Endothelial cell of umbilical vein (primary cell): ENCODE data around the gene CYP11A1. TPM values are rescaled to one million over a fixed set of nuclear protein-coding genes. Genes with fewer than 3 reads are reported as not detected.

ENCODE experiments used
- BruUV-seq: library from RNA; stranded (reverse); fragments of 400-500 nt; replicated peaks from 2 replicates; lab custom pipeline; 2021; lab: Mats Ljungman, UMichigan
- CTCF ChIA-PET: fragments of 300-600, 350-600 bp; sonication (Branson Sonifier 250); formaldehyde crosslinking; loops from one replicate; lab custom pipeline; 2021; ENCODE audit warnings: antibody characterized with exemption, inconsistent platforms; lab: Charles Lee
- POLR2A ChIA-PET: fragments of 300-600, 350-600 bp; sonication (Branson Sonifier 250); formaldehyde crosslinking; loops from one replicate; lab custom pipeline; 2021; ENCODE audit warnings: antibody characterized with exemption, inconsistent platforms; lab: Charles Lee
- DNase-seq: peaks from one replicate; pipeline ENCODE4 v3.0.0-alpha.2; 2011; ENCODE audit warnings: low read depth, low spot score
- FAIRE-seq: peaks from 2 replicates; lab custom pipeline; 2011; peaks lifted over from hg19 to GRCh38; lab: Jason Lieb, UNC
- H2AFZ ChIP-seq: 2 replicates; pipeline ENCODE4 v1.6.0; 2012; ENCODE audit warnings: low read depth, low read length, control low read depth, inconsistent platforms
- H3K27ac ChIP-seq: 2 replicates; pipeline ENCODE4 v1.5.1; 2011; ENCODE audit warnings: low read depth, mild to moderate bottlenecking, control low read depth, low read length, moderate library complexity; ENCODE audit not compliant: insufficient read depth
- H3K27me3 ChIP-seq, 2 experiments: 2 replicates each; pipeline versions ENCODE4 v1.6.0 to v1.6.1; 2011; ENCODE audit warnings: low read length in 2 of 2, mixed read lengths in 1 of 2; ENCODE audit not compliant: control insufficient read depth in 2 of 2, insufficient read depth in 2 of 2
- H3K36me3 ChIP-seq, 2 experiments: 2 replicates in 1 of 2; 3 replicates in 1 of 2; pipeline ENCODE4 v1.5.1; 2011; ENCODE audit warnings: low read length in 2 of 2, mild to moderate bottlenecking in 1 of 2, moderate library complexity in 1 of 2; ENCODE audit not compliant: control insufficient read depth in 2 of 2, insufficient read depth in 2 of 2; ENCODE audit errors: extremely low read depth in 1 of 2
- H3K4me1 ChIP-seq: 3 replicates; pipeline ENCODE4 v1.5.1; 2011; ENCODE audit warnings: mild to moderate bottlenecking, low read length; ENCODE audit not compliant: control insufficient read depth, insufficient read depth; ENCODE audit errors: extremely low read depth
- H3K4me2 ChIP-seq: 2 replicates; pipeline ENCODE4 v1.6.1; 2011; ENCODE audit warnings: low read length, control low read depth, mixed read lengths; ENCODE audit not compliant: insufficient read depth
- H3K4me3 ChIP-seq, 3 experiments: fragments of 200-600 bp in 1 of 3; sonication (generic), shearing (Covaris generic) in 1 of 3; replicated peaks in 1 of 3; 2 replicates each; pipeline ENCODE4 v1.5.1; 2011 to 2016; ENCODE audit warnings: control low read depth in 3 of 3, low read length in 3 of 3, mild to moderate bottlenecking in 2 of 3, inconsistent platforms in 1 of 3, low read depth in 1 of 3, moderate library complexity in 1 of 3; ENCODE audit not compliant: insufficient read depth in 1 of 3
- H3K79me2 ChIP-seq: 2 replicates; pipeline ENCODE4 v1.6.0; 2012; ENCODE audit warnings: low read length, inconsistent platforms; ENCODE audit not compliant: control insufficient read depth, insufficient read depth
- H3K9ac ChIP-seq: replicated peaks from 2 replicates; pipeline ENCODE3; 2011; ENCODE audit warnings: low read length, control low read depth; ENCODE audit not compliant: insufficient read depth; ENCODE audit errors: extremely low read depth
- H3K9me1 ChIP-seq: replicated peaks from 3 replicates; pipeline ENCODE4 v1.6.0; 2011; ENCODE audit warnings: mild to moderate bottlenecking, low read length; ENCODE audit not compliant: control insufficient read depth, insufficient read depth; ENCODE audit errors: extremely low read depth
- H3K9me3 ChIP-seq: replicated peaks from 2 replicates; pipeline ENCODE4 v1.5.1; 2012; ENCODE audit warnings: low read length, inconsistent platforms; ENCODE audit not compliant: control insufficient read depth, insufficient read depth
- H4K20me1 ChIP-seq: replicated peaks from 2 replicates; pipeline ENCODE3; 2011; ENCODE audit warnings: mild to moderate bottlenecking, low read length; ENCODE audit not compliant: control insufficient read depth, insufficient read depth; ENCODE audit errors: extremely low read depth
- EZH2 ChIP-seq: IDR thresholded peaks from 2 replicates; pipeline ENCODE4 v1.6.1; 2012; ENCODE audit warnings: borderline replicate concordance, low read depth, mild to moderate bottlenecking, moderate library complexity, low read length, inconsistent platforms; ENCODE audit not compliant: severe bottlenecking
- FOS ChIP-seq: IDR thresholded peaks from 2 replicates; pipeline ENCODE4 v1.6.1; 2011; ENCODE audit warnings: mild to moderate bottlenecking, low read length, moderate library complexity, borderline replicate concordance; ENCODE audit not compliant: insufficient read depth
- JUN ChIP-seq: IDR thresholded peaks from 2 replicates; pipeline ENCODE4 v1.6.1; 2011; ENCODE audit warnings: borderline replicate concordance, low read depth; ENCODE audit not compliant: insufficient read length, insufficient read depth
- MAX ChIP-seq: IDR thresholded peaks from 2 replicates; pipeline ENCODE4 v1.6.1; 2011; ENCODE audit not compliant: insufficient read depth, insufficient read length
- MYC ChIP-seq: IDR thresholded peaks from one replicate; pipeline ENCODE4 v1.6.1; 2011; ENCODE audit warnings: mild to moderate bottlenecking, low read depth, low read length
- POLR2A ChIP-seq: IDR thresholded peaks from 2 replicates; pipeline ENCODE4 v1.6.1; 2012; ENCODE audit warnings: low read depth, mild to moderate bottlenecking, control low read depth, low read length
- POLR2AphosphoS5 ChIP-seq: IDR thresholded peaks from 2 replicates; pipeline ENCODE4 v1.6.1; 2012; ENCODE audit warnings: low read depth, mild to moderate bottlenecking, control low read depth, low read length, moderate library complexity; ENCODE audit not compliant: insufficient read depth
- dilution Hi-C: fragments of 300-500 bp; cut with MboI; formaldehyde crosslinking; loops from one replicate; pipeline ENCODE4 v1.15.0; 2019; ENCODE audit warnings: low sequenced_read_pairs; ENCODE audit not compliant: extremely low pct_ligation_motif_present
- intact Hi-C: fragments of 100-400 bp; cut with micrococcal nuclease; formaldehyde crosslinking; loops from one replicate; pipeline ENCODE4 v1.10.0; 2022
- polyA plus RNA-seq, 4 experiments: library from polyadenylated mRNA; depleted of rRNA in 3 of 4; stranded (reverse) in 3 of 4; unstranded in 1 of 4; fragments of >200 nt; gene quantifications; 2 replicates each; pipeline versions ENCODE4 v1.2.1 to v1.2.3, GENCODE V29; 2011 to 2012; ENCODE audit warnings: missing spikeins in 1 of 4
- total RNA-seq: library from RNA; stranded (reverse); gene quantifications from 2 replicates; pipeline ENCODE4 v1.2.3, GENCODE V29; 2021
- TF ChIP-seq, protein P1 (sequence below), 2 donors: IDR thresholded peaks; 1 replicate in 1 of 2; 2 replicates in 1 of 2; pipeline ENCODE4 v1.5.1; 2011; ENCODE audit warnings: low read length in 2 of 2, mild to moderate bottlenecking in 2 of 2, moderate library complexity in 2 of 2, control low read depth in 1 of 2, inconsistent platforms in 1 of 2, low read depth in 1 of 2; ENCODE audit not compliant: insufficient read depth in 1 of 2; ENCODE audit errors: extremely low read depth in 1 of 2

The CYP11A1 gene
- total and polyA plus RNA-seq, 2 donors (not counting 3 experiments of a cell fraction or from before 2014, with no cell fraction given): 0.08 TPM; not detected in 1

DNA sequence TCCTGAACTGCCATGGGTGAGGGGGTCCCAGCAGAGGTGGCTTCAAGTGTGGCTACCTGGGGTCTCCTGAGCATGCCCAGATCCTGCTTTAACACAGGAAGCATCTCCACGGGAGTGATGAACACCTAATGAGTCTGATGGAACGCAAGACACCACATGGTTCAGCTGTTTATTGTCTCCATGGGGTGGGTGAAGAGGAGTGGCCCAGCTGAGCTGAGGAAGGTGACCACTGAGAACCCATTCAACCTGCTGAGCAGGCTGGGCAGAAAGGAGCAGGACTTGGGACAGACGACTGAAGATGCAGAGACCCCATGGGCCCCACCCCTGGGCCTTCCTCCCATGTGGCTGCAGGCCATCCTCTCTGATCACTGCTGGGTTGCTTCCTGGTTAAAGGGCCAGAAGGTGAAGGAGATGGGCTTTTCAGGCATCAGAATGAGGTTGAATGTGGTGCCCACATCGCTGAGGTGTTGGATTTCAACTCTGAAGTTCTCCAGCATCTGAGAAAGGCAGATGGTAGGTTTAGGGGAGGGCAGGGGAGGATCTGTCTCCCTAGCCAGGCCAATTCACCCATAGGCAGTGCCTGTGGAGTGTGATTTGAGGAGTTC lies 29.7 kb downstream of the CYP11A1 start:
- ChIA-PET POLR2A (no interaction called here), CTCF (no interaction called here)
- intact Hi-C loops: no loop called here
- no peaks in the 10 kb centered on the region for H3K9me1 ChIP-seq
- TF ChIP-seq POLR2A: no peak
- no peak for TF ChIP-seq MYC
- no peak for TF ChIP-seq POLR2AphosphoS5
- TF ChIP-seq EZH2: no peak
- TF ChIP-seq FOS: no peak
- H2AFZ ChIP-seq: no peak overlapping the region
- no peaks in the 10 kb centered on the region for H3K27me3 ChIP-seq
- no peak overlapping the region for H3K4me3 ChIP-seq
- H3K36me3 ChIP-seq: no peaks in the 10 kb centered on the region
- FAIRE-seq: no peak
- no TSS peak for BruUV-seq
- dilution Hi-C loops: no loop called here
- H3K27ac ChIP-seq: no peak overlapping the region
- no peak for DNase-seq
- H4K20me1 ChIP-seq: no peaks in the 10 kb centered on the region
- no peak overlapping the region for H3K4me2 ChIP-seq
- no peak overlapping the region for H3K9ac ChIP-seq
- no peaks in the 10 kb centered on the region for H3K9me3 ChIP-seq
- no peaks in the 10 kb centered on the region for H3K79me2 ChIP-seq
- H3K4me1 ChIP-seq: no peaks in the 10 kb centered on the region

- H3K27ac ChIP-seq: no peak overlapping the region
- CTCF ChIA-PET: interaction anchor here (1.2 kb wide), 1 partner anchor 16 kb away, joined by 5 read pairs; no protein-coding TSS in a partner anchor
- POLR2A ChIA-PET: no interaction called here
Measured at GRCh38 chr15:74337146-74337545, 30.3 kb downstream of the CYP11A1 start.

More at GRCh38 chr15:74337146-74337545, 30.3 kb downstream of the CYP11A1 start:
- Histone ChIP-seq H3K9me3 (no peaks in the 10 kb centered on the region), H3K36me3 (no peaks in the 10 kb centered on the region), H3K9ac (no peak overlapping the region), H2AFZ (no peak overlapping the region), H3K4me2 (no peak overlapping the region), H3K9me1 (no peaks in the 10 kb centered on the region), H3K79me2 (no peaks in the 10 kb centered on the region), H3K4me3 (no peak overlapping the region), H3K27me3 (no peaks in the 10 kb centered on the region), H3K4me1 (no peaks in the 10 kb centered on the region), H4K20me1 (no peaks in the 10 kb centered on the region)
- intact Hi-C loops: no loop called here
- TF ChIP-seq MAX (no peak), POLR2AphosphoS5 (no peak), FOS (no peak), POLR2A (no peak), JUN (no peak), MYC (no peak), EZH2 (no peak)
- TF ChIP-seq, protein P1, sequence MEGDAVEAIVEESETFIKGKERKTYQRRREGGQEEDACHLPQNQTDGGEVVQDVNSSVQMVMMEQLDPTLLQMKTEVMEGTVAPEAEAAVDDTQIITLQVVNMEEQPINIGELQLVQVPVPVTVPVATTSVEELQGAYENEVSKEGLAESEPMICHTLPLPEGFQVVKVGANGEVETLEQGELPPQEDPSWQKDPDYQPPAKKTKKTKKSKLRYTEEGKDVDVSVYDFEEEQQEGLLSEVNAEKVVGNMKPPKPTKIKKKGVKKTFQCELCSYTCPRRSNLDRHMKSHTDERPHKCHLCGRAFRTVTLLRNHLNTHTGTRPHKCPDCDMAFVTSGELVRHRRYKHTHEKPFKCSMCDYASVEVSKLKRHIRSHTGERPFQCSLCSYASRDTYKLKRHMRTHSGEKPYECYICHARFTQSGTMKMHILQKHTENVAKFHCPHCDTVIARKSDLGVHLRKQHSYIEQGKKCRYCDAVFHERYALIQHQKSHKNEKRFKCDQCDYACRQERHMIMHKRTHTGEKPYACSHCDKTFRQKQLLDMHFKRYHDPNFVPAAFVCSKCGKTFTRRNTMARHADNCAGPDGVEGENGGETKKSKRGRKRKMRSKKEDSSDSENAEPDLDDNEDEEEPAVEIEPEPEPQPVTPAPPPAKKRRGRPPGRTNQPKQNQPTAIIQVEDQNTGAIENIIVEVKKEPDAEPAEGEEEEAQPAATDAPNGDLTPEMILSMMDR (IDR thresholded peaks at IDR 0.05; ENCODE audit: extremely low read depth in 1 of 2, insufficient read depth in 1 of 2, low read depth in 1 of 2, low read length in 2 of 2): no peak
- FAIRE-seq (no peak), DNase-seq (no peak)
- dilution Hi-C loops: no loop called here
- BruUV-seq: no TSS peak
